Mononuclear cell (primary cell): ENCODE data around the gene POLR2J. TPM values are rescaled to one million over a fixed set of nuclear protein-coding genes. Genes with fewer than 3 reads are reported as not detected.
"Not testable (repeated sequence)": the region's sequence is repeated elsewhere in the genome, so short reads cannot be mapped to it uniquely, and the experiment has no call there.

Experiments
- H3K27me3 ChIP-seq: 2 replicates; pipeline ENCODE4 v1.6.0; 2011; ENCODE audit warnings: low read length, control low read depth; ENCODE audit not compliant: insufficient read depth
- H3K4me1 ChIP-seq: 2 replicates; pipeline ENCODE4 v1.5.1; 2011; ENCODE audit warnings: mild to moderate bottlenecking, low read length, control low read depth; ENCODE audit not compliant: insufficient read depth
- H3K4me3 ChIP-seq: 2 replicates; pipeline ENCODE4 v1.5.1; 2011; ENCODE audit warnings: mild to moderate bottlenecking, low read length, moderate library complexity
- H3K9me3 ChIP-seq: 2 replicates; pipeline ENCODE4 v1.5.1; 2011; ENCODE audit warnings: low read depth, mild to moderate bottlenecking, control low read depth, low read length
- total RNA-seq: library from RNA; depleted of rRNA; stranded (reverse); fragments of >200 nt; gene quantifications from one replicate; pipeline ENCODE4 v1.2.3, GENCODE V29; 2012

POLR2J gene
- 31.6 TPM for total RNA-seq

- not testable (repeated sequence) for H3K4me1 ChIP-seq, H3K9me3 ChIP-seq, H3K27me3 ChIP-seq
- H3K4me3 ChIP-seq = peak within 1 kb of the TSS; percentile 36
Observed at GRCh38 chr7:102478314-102479208, at the start of gene POLR2J. POLR2J (minus strand) TSS chr7:102478922; CDS start chr7:102478860, 62 bp downstream.

DNA sequence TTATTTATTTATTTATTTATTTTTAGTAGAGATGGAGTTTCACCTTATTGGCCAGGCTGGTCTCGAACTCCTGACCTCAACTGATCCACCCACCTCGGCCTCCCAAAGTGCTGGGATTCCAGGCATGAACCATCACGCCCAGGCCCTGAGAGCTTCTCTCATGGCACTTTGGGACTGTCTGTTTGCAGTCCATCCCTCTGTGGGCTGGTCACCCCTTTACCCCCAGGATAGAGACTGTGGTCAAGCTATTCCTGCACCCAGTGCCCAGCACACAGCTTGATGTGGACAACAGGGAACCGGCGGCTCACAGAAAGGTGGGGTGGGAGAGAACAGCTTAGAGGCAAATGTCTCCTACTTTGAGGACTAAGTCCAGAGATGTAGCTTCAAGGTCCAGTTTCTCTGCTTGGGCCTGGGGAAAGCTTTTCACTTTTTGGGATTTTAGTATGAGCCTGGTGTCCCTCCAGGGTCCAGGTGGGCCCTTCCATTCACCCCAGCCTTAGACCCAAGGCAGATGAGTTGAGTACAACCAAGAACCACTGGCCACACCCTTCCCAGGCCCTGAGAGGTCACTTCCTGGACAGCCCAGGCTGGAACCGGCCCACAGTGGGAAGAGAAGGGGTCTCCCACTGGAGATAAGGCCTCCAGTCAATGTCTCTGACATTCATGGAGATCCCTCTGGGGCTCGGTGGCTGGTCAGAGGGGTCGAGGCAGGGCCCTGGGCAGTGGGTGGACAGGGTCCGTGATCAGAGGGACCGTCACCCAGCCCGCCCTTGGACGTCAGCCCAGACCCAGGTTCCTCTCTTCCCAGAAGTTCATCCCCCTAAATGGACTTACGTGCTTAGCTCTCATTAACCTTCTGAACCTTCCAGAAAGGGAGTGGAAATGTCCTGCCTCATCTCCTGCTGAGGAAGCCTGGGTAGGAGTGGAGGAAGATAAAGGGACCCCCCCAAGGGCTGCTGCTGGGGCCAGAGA lies 49.4 kb upstream of the POLR2J start:
- not testable (repeated sequence) for H3K4me3 ChIP-seq, H3K9me3 ChIP-seq, H3K4me1 ChIP-seq, H3K27me3 ChIP-seq

GRCh38 chr7:102527182-102527581 lies 48.5 kb upstream of the POLR2J start:
- H3K9me3 ChIP-seq, H3K4me3 ChIP-seq, H3K4me1 ChIP-seq, H3K27me3 ChIP-seq: not testable (repeated sequence)

GRCh38 chr7:102524803-102525202 lies 46.1 kb upstream of the POLR2J start:
- H3K4me3 ChIP-seq, H3K9me3 ChIP-seq, H3K4me1 ChIP-seq, H3K27me3 ChIP-seq: not testable (repeated sequence)

GRCh38 chr7:102520797-102521196 lies 42.1 kb upstream of the POLR2J start:
- H3K27me3 ChIP-seq, H3K4me1 ChIP-seq, H3K4me3 ChIP-seq, H3K9me3 ChIP-seq: not testable (repeated sequence)

DNA sequence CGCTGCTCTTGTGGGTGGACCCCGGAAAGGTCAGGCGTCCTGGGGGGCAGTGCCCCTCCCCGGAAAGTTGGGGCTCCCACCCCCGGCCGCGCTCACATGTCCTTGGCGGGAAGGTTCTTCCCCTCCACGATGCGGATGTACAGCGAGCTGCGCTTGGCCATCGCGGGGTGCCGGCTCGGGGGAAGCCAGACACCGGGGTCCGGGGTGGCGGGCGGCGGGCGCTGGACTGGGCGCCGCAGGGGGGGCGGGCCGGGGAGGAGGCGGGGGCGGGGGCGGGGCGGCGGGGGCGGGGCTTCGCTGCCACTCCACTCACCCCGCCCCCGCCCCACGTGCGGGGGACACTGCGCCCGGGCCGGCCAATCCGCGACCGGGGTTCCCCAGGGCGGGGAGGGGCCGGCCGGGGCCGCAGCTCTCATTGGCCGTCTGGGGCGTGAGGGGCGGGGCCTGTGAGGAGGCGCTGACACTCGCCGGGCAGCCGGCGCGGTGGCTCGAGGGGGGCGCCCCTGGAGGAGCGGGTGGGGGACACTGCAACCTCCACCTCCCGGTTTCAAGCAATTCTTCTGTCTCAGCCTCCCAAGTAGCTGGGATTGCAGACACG lies 38.9 kb upstream of the POLR2J start, which contains the start of gene RASA4B:
Gene RASA4B (minus strand): TSS at position 228 of the 598 bp plus-strand sequence. CDS start 67 bp downstream, at position 161.
- H3K4me3 ChIP-seq, H3K4me1 ChIP-seq, H3K9me3 ChIP-seq, H3K27me3 ChIP-seq: not testable (repeated sequence)

DNA sequence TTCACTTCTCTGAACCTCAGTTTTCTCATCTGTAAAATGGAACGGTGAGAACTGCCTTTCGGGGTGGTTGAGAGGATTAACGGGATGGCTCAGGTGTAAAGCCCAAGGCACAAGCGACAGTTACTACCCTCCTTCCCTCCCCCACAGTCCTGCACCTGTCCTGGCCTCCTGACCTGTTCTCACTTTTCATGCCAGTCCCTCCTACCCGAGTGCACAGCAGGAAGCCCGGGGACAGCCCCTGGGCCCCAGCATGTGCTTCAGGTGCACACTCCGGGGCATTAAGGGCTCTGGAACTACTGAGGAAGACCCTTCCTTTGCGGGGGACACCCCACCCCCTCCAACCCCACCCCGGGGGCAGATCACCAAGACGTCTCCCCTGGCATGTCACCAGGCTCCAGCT lies 38.2 kb upstream of the POLR2J start:
- H3K4me3 ChIP-seq, H3K9me3 ChIP-seq, H3K27me3 ChIP-seq, H3K4me1 ChIP-seq: not testable (repeated sequence)

GRCh38 chr7:102515889-102516288 lies 37.2 kb upstream of the POLR2J start:
- not testable (repeated sequence) for H3K4me3 ChIP-seq, H3K9me3 ChIP-seq, H3K4me1 ChIP-seq, H3K27me3 ChIP-seq

DNA sequence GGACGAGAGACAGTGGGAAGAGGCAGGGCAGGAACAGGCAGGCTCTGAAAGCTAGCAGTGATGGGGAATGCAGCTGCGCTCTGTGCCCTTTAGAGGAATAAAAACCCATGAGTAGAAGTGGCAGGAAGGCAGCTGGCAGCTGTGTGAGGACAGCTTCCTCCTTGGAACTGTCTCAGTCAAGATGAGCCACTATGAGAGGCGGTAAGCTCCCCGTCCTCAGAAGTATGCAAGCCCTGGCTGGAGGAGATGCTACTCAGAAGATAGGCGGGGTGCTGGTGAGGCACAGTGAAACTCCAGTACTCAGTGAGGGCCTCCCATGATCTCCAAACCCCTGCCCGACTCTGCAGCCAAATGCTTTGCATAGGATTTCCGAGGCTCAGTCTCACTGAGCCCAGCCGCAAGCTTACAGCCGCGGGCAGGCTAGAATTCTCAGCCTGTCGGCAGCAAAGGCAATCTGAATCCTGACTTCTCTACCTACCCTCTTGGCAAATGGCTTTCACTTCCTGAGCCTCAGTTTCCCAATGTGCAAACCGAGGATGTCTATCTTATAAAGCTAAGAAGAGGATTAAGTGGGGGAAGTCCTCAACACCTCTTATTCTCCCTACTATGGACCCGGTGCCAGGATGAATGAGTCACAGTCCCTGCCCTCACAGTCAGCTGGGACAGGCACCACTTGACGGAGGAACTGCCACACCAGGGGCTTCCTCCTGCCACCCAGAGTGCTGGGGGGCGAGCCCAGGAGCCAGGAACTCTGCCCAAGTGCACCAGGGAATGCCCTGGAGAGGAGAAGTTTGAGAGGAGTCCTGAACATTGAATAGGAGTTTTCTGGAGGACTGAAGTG lies 36.4 kb upstream of the POLR2J start:
- not testable (repeated sequence) for H3K4me3 ChIP-seq, H3K4me1 ChIP-seq, H3K9me3 ChIP-seq

DNA sequence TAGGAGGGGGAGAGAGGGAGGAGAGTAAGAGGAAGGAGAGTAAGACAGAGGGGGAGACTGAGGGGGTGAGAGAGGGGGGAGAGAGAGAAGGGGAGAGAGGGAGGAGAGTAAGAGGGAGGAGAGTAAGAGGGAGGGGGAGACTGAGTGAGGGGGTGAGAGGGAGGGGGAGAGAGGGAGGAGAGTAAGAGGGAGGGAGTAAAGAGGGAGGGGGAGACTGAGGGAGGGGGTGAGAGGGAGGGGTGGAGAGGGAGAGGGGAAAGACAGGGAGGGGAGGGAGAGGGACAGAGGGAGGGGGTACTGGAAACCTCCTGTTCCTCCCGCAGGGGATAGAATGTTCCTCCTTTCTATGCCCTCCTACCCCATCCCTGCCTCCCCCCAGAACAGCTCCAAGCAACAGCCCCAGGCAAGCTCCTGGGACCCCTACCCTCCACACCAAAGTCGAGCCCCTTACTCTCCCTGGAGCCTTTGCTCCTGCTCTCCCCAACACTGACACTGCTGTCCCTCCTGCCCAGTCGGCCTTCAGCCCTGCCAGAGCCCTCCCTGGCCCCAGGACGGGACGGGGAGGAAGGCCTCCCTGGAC lies 34.0 kb upstream of the POLR2J start:
- H3K4me1 ChIP-seq, H3K27me3 ChIP-seq, H3K9me3 ChIP-seq, H3K4me3 ChIP-seq: not testable (repeated sequence)

More for the DNA sequence above, 36.4 kb upstream of the POLR2J start:
- H3K27me3 ChIP-seq = not testable (repeated sequence)

DNA sequence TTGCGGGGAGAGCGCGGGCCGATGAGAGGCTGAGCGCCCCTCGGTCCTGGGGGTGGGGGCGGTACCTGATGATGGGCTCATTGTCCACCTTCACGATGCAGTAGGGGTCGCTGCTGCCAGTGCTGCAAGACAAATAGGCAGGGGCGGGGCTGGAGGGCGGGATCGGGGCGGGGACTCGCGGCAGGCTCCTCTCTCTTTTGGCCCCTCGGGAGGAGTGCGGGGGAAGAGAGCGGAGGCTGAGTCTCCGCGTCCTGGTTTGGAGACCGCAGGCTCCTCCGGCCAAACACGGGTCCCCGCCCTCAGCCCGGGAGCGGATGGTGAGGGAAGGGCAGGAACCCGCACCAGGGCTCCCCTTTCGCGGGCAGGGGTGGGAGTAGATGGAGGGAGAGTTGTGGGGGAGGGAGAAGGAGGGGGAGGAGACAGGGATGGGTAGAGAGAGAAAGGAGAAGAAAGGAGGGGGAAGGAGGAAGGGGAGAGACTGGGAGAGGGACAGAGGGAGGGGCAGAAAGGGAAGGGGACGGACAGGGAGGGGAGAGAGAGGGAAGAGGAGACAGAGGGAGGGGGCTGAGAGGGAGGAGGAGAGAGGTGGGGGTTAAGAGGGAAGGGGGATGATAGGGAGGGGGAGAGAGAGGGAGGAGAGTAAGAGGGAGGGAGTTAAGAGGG lies 33.3 kb upstream of the POLR2J start:
- H3K4me3 ChIP-seq, H3K9me3 ChIP-seq, H3K27me3 ChIP-seq, H3K4me1 ChIP-seq: not testable (repeated sequence)

DNA sequence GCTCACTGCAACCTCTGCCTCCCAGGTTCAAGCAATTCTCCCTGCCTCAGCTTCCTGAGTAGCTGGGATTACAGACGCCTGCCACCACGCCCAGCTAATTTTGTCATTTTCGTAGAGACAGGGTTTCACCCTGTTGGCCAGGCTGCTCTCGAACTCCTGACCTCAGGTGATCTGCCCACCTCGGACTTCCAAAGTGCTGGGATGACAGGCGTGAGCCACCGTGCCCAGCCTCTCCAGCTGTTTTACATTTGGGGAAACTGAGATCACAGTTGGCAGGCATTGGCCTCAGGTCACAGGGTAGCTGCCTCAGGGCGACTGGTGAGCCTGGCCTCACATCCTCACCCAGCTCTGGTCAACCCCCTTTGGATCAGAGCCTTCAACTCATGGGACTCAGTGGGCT lies 31.9 kb upstream of the POLR2J start:
- not testable (repeated sequence) for H3K4me3 ChIP-seq, H3K4me1 ChIP-seq, H3K27me3 ChIP-seq, H3K9me3 ChIP-seq

DNA sequence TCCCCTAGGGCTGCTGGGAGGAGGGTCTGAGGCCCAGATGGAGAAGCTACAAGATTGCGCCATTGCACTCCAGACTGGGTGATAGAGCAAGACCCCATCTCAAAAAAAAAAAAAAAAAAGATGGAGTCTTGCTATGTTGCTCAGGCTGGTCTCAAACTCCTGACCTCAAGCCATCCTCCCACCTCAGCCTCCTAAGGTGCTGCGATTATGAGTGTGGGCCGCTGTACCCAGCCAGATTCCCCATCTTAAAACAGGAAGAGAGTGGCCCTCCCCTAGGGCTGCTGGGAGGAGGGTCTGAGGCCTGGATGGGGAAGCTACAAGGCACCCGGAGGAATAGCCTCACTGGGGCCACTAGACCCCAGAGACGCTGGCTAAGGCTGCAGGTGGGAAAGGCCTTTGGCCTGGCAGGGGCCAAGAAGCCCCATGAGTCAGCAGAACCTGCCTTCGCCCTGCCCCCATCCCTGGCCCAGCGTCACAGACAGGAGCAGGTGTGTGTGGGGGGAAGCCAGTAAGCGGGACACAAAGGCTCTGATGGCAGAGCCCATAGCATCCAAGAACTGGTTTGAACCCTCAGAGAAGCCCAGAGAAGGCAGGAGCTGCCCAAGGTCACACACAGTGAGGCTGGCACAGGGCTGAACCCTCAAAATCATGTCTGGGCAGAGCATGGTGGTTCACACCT lies 28.8 kb upstream of the POLR2J start:
- H3K27me3 ChIP-seq, H3K4me3 ChIP-seq, H3K9me3 ChIP-seq, H3K4me1 ChIP-seq: not testable (repeated sequence)
